22Rv1 (cell line): ENCODE measurements around the gene ARHGAP26.

Source experiments
- CTCF ChIP-seq: fragments of 450-650 bp; IDR thresholded peaks from 2 replicates; pipeline ENCODE4 v1.5.1; 2017; ENCODE audit warnings: mild to moderate bottlenecking
- ZFX ChIP-seq: fragments of 450-650 bp; IDR thresholded peaks from 2 replicates; pipeline ENCODE4 v1.6.1; 2017; ENCODE audit warnings: antibody characterized with exemption, borderline replicate concordance

DNA sequence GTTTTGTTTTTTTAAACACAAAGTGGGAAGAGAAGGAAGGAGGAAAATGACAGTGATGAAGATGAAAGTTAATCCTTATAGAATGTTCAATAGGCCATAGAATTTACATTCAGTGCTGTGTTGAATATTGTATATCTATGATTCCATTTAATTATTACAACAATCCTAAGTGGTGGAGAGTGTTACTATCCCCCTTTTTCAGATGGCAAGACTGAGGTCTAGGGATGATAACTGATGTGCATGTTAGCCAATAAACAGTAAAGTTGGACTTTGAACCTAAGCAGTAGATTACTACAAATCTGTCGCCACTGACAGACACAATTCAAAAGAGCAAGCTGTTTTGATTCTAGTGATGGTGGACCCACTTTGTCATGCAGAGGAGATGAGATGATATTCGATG is 237.9 kb downstream of the ARHGAP26 start:
- TF ChIP-seq CTCF: no peak
- TF ChIP-seq ZFX: no peak
